HG03108 (cell line): ENCODE results near the gene CACNA1C.
"Not testable (repeated sequence)": the region's sequence is repeated elsewhere in the genome, so short reads cannot be mapped to it uniquely, and the experiment has no call there.

ENCODE experiments used
- ATAC-seq: cut with Tn5 transposase; IDR thresholded peaks from one replicate; pipeline ENCODE4 v1.9.1; 2021; ENCODE audit warnings: moderate library complexity; ENCODE audit not compliant: unreplicated experiment

The CACNA1C gene

DNA sequence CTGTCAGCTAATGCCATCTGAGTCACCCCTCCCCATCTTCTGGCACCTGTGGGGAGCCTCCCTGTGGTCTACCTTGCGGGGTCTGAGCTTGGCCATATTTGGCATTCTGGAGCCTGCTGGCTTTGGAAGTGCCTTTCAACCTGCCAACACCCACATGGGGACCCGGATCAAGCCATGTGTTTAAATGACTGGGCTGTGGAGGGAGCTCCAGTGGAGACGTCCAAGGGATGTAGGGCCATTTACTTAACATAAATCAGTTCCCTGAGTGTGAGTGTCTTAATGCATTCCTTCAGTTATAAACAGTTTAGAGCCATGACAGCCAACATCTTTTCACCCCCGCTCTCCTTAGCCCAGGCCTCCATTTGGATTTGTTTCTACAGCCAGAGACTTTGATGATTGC is 22.0 kb downstream of the CACNA1C start:
- ATAC-seq, result no peak

DNA sequence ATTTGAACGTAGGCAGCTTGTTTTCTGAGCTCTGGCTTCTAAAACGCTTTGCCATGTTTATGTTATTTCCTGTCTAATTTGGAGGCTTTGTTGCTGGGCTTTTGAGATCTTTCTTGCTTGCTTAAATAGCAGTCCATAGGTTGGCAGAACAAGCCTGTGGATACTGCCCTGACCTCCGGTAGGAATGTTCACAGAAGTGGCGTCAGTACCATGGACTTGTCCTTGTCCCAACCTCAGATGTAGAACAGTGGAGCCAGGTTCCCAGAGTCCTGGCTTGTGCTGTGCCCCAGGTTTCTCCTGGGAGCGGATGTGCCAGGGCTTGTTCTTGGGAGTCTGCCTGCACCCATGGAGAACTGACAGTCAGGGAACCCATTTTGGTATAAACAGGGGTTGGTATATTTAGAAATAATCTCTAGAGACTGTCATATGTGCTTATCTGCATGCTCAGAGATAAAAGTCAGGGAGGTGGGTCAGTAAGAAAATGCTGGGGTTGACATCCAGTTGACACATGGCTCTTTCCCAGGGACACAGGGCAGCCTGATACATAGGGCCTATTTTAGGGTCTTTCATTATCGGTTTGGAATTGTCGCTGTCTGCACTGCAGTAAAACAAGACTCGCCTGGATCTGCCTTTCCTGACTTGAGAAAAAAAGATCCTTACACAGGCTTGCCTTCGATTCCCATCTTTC is 22.9 kb downstream of the CACNA1C start:
- no peak for ATAC-seq

DNA sequence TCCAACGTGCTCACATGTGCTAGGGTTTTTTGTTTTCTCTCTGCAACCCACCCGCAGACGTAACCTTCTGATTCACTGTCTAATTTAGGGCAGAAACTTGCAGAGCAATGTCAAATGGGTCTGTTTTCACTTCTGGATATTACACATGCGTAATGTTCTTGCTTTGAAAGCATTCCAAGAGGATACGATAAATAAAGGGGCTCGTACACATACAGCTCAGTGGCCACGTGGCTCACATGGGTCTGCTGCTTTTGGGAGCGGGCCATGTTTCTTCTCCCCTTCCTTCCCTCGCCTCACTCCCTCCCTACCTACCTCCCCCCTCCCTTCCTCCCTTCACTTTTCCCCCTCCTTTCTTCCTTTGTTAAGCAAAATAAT is 23.4 kb downstream of the CACNA1C start:
- ATAC-seq, result no peak

DNA sequence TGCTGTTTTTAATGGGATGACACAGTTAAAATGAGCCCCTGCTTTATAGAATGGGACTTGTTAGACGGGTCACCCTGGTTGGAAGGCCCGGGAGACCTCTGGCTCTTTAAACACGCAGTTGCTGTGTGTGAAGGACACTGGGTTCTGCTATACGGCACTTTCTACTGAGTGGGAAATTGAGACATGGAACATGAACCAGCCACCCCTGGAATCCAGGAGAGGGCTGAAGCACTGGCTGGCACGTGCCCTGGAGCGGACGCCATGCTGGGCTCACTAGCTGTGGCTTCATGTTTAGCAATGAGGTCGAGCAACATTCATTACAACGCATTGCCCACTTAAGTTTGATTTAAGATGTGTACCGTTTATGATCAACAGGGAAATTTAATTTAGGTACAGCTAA is 23.9 kb downstream of the CACNA1C start:
- no peak for ATAC-seq

DNA sequence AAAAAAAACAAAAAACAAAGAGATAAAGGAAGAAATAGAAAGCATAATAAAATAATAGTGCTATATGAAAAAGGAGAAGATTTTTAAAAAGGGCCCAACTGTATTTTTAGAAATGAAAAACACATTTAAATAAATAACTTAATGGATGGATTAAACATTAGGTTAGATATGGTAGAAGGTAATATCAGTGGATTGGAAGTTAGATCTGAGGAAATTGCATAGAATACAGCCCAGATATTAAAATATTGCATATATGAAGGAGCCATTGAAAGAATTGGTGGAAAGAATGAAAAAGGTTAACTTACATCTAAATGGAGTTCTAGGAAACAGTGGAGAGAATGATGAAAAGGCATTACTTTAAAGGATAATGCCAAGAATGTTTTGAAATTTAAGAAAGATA is 27.8 kb downstream of the CACNA1C start:
- ATAC-seq, result no peak

DNA sequence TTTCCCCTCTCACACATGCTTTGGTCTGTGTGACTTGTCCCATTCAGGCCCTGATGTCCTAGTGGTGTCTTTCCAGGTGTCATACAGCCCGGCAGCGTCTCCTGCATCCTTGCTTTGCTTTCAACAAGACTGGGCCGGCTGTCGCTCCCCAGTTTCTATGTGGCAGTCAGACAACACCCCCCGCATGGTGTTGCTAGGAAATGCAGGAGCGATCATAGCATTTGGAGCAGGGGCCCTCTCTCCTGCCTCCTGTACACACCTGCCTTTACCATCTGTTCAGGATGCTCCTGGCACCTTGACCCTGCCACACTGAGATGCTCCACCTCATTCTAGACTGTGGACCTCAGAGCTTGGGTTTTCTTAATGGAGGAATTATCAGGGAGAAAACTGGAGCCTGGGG is 29.5 kb downstream of the CACNA1C start:
- no peak for ATAC-seq

DNA sequence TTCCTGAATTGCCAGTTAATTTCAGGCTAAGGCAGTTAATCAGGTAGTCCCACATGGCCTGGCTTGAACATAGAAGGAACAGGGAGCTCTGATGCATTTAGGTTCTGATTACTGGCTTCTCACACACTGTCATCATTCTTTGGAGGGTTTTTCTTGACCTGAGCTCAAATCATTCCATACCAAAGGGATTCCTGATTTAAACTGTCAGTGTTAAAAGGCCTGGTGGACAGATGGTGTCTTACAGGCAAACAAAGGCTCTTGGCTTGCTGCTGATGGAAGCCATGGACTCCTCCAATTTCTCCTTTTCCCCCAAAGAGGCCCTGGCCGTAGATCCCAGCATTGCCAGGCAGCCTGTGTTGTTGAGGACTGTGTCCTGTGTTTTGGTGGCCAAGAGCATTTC is 30.2 kb downstream of the CACNA1C start:
- no peak for ATAC-seq

DNA sequence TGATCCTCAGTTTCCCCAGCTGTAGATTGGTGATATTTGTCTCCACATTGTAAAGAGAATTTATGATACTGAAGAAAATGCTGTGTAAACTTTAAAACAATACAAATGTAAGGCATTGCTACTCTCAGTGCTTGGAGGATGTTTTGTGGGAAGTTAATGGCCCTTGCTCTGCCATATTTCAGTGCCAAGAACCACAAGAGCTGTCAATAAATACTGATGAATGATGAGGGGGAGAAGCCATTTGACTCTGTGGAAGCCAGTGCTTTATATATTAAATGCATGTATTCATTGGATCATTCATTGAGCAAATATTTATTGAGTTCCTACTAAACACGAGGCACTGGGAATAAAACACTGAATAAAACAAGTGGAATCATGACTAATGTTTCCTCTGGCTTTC is 30.8 kb downstream of the CACNA1C start:
- no peak for ATAC-seq

DNA sequence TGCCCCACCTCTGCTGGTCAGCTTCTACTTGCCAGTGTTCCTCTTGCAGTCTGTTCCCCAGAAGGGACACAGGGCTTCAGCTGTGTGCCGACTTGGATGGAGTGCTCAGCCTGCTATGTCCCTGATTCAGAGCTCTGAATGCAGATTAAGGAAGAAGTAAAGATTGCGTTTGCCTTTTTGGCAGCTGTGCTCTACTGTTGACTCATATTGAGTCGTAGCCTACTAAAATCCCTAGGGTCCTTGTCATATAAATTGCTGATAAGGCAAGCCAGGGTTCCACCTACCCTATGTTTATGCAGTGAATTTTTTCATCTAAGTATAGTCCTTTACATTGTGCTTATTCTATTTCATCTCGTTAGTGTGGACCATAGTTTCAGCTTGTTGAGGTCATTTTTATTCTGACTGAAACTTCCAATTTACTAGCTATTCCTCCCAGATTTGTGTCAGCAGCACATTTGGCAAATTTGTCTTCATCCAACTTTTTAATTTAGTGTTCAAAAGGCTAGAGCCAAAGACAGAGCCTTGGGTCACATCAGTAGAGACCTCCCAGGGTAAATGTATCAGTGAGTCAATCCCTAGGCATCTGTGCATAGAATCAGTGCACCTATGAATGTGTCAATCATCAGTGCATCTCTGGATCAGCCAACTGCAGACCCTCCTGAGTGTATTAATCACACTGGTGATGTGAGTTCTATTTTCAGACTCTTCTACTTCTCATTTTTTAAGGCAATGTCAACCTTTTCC is 31.9 kb downstream of the CACNA1C start:
- no peak for ATAC-seq

DNA sequence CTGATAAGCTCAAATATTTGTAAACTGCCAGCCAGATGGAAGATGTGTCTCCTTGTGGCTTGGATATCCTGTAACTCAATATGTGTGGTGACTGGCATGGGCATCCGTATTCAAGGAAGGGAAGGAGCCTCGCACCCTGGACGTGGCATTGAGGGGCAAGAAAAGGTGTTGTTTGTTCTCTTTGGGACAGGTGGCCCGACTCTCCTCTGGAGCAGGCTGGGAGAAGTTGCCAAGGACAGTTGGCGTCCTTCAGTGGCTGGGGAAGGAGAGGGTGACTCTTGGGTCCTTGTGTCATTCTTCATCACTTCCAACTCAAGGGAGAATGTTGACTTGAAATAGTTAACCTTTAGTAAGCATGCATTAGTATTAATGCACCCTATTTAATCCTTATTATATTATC is 39.6 kb downstream of the CACNA1C start:
- ATAC-seq, result no peak

DNA sequence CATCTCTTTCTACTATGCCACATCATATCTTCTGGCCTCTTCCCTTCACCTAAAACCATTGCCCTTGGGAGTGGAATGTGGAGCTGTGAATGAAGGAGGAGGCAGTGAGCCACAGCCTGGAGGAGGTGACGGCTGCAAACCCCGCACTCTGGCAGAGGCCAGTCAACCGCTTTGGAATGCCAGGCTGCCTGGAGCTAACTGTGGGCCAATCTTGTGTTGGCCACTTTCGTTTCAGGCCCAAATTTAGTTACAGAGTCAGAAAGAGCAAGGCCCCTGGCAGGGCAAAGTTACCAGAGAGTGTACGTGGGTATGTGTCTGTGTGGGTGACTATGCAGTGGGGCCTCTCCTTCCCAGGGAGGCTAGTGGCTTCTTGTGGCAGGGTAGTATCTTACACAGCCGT is 40.1 kb downstream of the CACNA1C start:
- no peak for ATAC-seq

DNA sequence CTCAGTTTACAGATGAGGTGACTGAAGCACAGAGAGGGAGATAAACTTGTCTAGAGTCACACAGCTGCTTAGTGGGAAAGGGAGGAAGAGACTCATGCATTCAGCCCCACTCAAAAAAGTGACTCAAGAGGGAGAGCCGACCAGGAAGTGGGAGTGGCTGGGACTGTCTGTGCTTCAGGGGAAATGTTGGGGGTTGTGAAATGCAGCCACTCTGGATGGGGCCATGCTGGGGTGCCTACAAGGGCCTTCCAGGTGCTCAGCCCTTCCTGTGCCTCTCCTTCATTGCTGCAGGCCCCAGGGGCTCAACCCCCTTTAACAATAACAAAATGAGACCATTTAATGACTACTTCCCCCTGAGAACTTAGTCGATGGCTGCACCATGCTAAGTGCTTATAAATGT is 41.8 kb downstream of the CACNA1C start:
- no peak for ATAC-seq

DNA sequence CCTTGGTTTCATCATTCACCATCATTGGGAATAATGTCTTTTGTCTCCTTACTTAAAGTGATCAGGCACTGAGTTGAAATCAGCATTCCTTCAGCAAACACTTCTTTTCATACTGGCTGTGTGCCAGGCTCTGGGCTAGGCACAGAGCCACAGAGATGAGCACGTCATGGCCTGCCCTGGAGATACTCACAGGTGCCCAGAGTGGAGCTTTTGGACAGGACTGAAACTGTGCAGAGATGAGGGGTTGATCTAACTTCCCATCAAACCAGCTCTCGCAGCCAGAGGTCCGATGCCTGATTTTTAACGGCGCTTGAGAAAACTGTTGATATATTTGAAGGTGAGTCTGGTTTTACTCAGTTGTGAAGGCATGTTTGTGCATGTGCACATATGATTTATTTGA is 43.1 kb downstream of the CACNA1C start:
- no peak for ATAC-seq

DNA sequence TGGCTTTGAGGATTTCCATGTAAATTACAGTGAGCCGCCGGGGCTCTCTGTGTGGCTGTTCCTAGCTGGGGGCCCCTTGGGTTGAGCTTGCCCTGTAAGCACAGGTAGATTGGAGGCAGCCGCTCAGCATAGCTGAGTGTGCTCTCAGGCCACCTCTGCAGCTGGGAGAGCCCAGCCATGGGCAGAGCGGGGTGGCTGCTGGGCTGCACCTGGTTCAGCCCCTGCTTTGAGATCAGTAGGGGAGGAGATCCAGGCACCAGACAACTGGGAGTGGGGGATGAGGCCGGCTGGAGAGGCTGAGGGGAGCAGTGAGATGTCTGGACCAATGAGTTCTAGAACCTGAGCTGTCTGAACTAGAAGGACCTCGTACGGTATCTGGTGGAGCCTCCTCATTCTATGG is 44.8 kb downstream of the CACNA1C start:
- no peak for ATAC-seq

DNA sequence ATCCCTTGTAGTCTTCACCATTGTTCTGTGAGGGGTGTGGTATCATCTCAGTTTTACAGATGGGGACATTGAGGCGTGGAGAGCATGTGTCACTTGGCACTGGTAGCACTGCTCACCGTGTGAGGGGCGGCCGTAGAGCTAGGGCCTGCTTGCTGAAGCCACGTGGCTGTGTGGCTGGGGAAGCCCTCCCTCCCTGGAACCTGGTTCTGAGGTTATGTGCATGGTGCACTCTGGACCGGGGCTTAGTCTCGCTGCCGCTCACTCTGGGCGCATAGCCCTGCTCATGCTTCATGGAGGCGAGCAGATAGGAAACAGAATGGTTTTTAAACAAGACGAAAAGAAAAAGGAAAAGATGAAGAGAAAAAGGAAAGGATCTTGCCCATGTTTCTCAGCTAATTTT is 46.1 kb downstream of the CACNA1C start:
- ATAC-seq, result no peak

DNA sequence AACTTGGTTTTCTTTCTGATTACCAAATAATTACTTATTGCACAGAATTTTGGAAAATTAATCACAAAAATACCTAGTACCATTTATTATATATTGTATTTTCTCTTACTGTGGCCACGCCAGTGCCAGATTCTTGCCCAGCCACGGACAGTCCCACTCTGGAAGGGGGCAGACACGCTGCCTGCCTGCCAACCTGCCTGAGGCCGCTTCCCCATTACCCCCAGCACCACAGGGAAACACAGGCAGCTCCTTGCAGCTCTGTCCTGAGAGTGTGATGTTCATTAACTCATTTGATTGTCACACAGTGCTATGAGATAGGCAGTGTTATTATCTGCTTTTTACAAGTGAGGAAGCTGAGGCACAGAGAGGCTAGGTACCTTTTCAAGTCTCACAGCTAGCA is 46.8 kb downstream of the CACNA1C start:
- ATAC-seq, result no peak

DNA sequence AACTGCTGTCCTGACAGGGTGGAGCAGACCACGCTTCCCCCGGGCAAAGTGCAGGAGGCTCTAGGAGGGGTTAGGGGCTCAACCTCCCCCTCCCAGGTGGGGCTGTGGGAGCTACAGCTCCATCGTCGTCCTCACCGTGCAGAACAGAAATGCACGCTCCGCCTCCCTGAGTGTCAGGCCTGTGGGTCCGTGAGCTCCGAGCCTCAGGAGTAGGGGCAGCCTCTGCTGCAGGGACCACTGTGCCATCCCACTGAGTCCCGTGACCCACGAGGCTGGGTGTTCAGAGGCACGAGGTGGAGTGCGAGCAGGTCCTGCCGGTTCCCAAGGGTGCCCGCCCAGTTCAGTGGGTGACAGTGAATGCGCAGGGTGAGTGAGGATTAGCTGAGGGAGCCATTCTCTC is 48.6 kb downstream of the CACNA1C start:
- no peak for ATAC-seq

DNA sequence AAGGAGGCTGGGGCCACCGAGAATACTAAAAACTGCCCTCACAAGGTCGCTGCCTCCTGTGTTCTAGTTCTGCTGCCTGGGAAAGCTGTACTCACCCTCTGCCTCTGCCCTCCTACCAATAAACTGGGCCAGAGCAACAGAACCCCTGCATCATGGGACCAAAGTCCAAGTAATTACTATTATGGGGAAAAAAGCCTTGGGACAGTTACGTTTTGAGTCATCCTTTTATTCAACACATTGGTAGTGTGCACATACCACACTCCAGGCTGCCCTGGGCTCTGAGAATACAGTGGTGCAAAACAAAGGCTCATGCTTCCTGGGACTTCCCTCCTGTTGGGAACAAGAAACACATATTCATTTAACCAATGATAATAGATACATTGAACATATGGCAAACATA is 49.0 kb downstream of the CACNA1C start:
- ATAC-seq, result no peak

DNA sequence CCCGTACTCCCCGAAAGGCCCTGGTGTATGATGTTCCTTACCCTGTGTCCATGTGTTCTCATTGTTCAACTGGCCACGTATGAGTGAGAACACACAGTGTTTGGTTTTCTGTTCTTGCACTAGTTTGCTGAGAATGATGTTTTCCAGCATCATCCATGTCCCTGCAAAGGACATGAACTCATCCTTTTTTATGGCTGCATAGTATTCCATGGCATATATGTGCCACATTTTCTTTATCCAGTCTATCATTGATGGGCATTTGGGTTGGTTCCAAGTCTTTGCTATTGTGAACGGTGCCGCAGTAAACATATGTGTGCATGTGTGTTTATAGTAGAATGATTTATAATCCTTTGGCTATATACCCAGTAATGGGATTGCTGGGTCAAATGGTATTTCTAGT is 49.9 kb downstream of the CACNA1C start:
- ATAC-seq, result not testable (repeated sequence)

DNA sequence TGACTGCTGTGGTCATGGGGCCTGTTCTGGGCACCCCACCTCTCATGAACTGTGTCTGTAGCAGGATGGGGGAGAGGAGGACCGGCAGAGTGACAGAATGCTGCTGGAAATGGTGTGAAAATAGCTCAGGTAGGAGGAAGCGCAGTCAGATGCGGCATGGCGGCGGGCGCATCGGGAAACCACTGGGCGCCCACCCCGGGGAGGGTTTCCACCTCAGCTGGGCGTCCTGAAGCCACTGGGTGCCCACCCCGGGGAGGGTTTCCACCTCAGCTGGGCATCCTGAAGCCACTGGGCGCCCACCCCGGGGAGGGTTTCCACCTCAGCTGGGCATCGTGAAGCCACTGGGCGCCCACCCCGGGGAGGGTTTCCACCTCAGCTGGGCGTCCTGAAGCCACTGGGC is 52.6 kb downstream of the CACNA1C start:
- ATAC-seq, result not testable (repeated sequence)

DNA sequence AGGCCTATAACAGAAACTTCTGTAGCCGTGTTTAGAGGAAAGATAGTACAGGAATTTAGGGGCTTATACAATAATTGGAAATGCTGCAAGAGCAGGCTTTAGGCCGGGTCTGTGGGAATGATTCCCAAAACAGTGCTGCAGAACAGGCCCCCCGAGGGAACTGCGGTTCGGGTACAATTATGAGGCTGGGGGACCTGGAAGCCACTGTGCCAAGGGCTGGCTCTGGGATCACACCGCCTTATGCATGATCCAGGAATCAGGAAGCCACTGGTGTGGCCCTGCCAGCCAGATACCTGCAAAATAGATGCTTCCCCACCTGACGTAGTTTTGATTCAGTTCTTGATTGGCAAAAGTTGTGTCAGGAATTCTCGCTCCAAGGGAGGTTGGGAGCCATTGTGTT is 55.4 kb downstream of the CACNA1C start:
- ATAC-seq, result no peak

DNA sequence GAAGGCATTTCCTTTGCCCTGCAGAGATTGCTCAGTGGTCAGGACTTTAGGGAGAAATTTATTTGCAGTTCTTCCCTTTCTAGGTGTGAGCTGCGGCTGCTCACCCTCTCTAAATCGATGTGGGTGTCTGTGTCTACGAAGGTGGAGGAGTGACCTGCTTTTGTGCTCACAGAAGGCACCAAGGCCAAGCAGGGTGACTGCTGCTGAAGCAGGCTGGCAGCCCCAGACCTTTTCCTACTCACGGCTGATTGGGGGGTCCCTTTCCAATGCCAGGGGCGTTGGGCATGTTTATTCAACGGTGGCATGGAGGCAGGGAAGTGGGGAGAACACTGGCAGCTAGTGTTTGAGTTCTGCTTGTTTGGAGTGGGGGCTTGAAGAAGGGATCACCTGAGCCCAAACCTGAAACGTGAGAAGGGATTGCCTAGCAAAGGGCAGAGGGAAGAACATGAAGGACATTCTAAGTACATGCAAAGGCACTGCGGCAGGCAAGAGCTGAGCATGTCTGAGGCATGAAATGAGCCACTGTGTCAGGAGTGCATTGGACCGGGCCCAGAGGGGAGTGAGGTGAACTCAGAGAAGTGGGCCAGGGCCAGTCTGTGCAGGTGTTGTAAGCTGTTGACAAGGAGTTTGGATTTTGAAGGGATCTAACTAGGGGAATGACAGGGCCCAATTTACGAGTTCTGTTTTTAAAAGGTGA is 56.3 kb downstream of the CACNA1C start:
- no peak for ATAC-seq
